Left lung (tissue), 10 donors: Measurements from ENCODE around the gene GNPDA1. TPM values are rescaled to one million over a fixed set of nuclear protein-coding genes. Genes with fewer than 3 reads are reported as not detected.

Source experiments
- ATAC-seq: fragments of 200-7000 bp; cut with Tn5 transposase; one replicate; pipeline ENCODE4 v1.9.1; 2020; ENCODE audit warnings: moderate library complexity
- DNase-seq, 4 donors: peaks; one replicate each; pipeline ENCODE4 v3.0.0-alpha.2; 2013 to 2020
- H3K27ac ChIP-seq, 2 donors: fragments of 200-600 bp; sonication (generic) in 1 of 2; one replicate each; pipeline versions ENCODE4 v1.5.0 to v1.8.0; 2020 to 2021
- H3K27me3 ChIP-seq, 2 donors: fragments of 200-600 bp; sonication (generic) in 1 of 2; one replicate each; pipeline versions ENCODE4 v1.5.0 to v1.8.0; 2020 to 2021
- H3K36me3 ChIP-seq, 2 donors: fragments of 200-600 bp; sonication (generic) in 1 of 2; one replicate each; pipeline versions ENCODE4 v1.5.0 to v1.8.0; 2020 to 2021
- H3K4me1 ChIP-seq, 2 donors: fragments of 200-600 bp; one replicate each; pipeline ENCODE4 v1.8.0; 2021
- H3K4me3 ChIP-seq, 2 donors: fragments of 200-600 bp; sonication (generic) in 1 of 2; one replicate each; pipeline versions ENCODE4 v1.5.0 to v1.8.0; 2020 to 2021; ENCODE audit warnings: mild to moderate bottlenecking in 1 of 2
- H3K9me3 ChIP-seq, 2 donors: fragments of 200-600 bp; sonication (generic) in 1 of 2; one replicate each; pipeline versions ENCODE4 v1.5.0 to v1.8.0; 2020 to 2021
- intact Hi-C, 2 donors: fragments of 100-400 bp; cut with DNase I; formaldehyde crosslinking; loops; one replicate each; pipeline versions ENCODE4 v1.11.2 to v1.14.2; 2022
- polyA plus RNA-seq, 6 donors: library from polyadenylated mRNA; unstranded; fragments of 120-200 nt; gene quantifications; one replicate each; pipeline ENCODE4 v1.2.1, GENCODE V29; 2013; ENCODE audit not compliant: insufficient read length in 6 of 6
- total RNA-seq, 2 donors: library from RNA; stranded (reverse); fragmentation: NEBNext Ultra II Directional; extraction: Animal tissue kit (Norgen Biotek cat#: 25700); gene quantifications; one replicate each; pipeline ENCODE4 v1.2.1, GENCODE V29; 2021
- TF ChIP-seq, protein P1 (sequence below), 2 donors: fragments of 200-600 bp; sonication (generic) in 1 of 2; IDR thresholded peaks; one replicate each; pipeline versions ENCODE4 v1.5.0 to v1.8.0; 2021; ENCODE audit warnings: antibody characterized with exemption in 2 of 2
- donor health status: DM: no; HTN: yes; CAD: no.
- donor health status: DM: no; HTN: no; CAD: no.

Gene GNPDA1
- total and polyA plus RNA-seq, 8 donors: 40.2 to 54.6 (median 42.9) TPM

- Histone ChIP-seq H3K36me3 (no peaks in the 10 kb centered on the region), H3K9me3 (peaks cover 0 to 7% of the 10 kb centered on the region in 2 donors), H3K27me3 (no peaks in the 10 kb centered on the region), H3K4me1 (peaks cover 15 to 49% of the 10 kb centered on the region in 2 donors), H3K4me3 (no peak overlapping the region), H3K27ac (peak overlapping the region; percentile 82 to 88)
- DNase-seq (peak in 1 of 4 donors; percentile 51), ATAC-seq (peak; percentile 56)
- TF ChIP-seq, protein P1, sequence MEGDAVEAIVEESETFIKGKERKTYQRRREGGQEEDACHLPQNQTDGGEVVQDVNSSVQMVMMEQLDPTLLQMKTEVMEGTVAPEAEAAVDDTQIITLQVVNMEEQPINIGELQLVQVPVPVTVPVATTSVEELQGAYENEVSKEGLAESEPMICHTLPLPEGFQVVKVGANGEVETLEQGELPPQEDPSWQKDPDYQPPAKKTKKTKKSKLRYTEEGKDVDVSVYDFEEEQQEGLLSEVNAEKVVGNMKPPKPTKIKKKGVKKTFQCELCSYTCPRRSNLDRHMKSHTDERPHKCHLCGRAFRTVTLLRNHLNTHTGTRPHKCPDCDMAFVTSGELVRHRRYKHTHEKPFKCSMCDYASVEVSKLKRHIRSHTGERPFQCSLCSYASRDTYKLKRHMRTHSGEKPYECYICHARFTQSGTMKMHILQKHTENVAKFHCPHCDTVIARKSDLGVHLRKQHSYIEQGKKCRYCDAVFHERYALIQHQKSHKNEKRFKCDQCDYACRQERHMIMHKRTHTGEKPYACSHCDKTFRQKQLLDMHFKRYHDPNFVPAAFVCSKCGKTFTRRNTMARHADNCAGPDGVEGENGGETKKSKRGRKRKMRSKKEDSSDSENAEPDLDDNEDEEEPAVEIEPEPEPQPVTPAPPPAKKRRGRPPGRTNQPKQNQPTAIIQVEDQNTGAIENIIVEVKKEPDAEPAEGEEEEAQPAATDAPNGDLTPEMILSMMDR (IDR thresholded peaks at IDR 0.05): no peak
- intact Hi-C loops: no loop called here
Observed at GRCh38 chr5:142015781-142016533, 3.1 kb upstream of the GNPDA1 start.

DNA sequence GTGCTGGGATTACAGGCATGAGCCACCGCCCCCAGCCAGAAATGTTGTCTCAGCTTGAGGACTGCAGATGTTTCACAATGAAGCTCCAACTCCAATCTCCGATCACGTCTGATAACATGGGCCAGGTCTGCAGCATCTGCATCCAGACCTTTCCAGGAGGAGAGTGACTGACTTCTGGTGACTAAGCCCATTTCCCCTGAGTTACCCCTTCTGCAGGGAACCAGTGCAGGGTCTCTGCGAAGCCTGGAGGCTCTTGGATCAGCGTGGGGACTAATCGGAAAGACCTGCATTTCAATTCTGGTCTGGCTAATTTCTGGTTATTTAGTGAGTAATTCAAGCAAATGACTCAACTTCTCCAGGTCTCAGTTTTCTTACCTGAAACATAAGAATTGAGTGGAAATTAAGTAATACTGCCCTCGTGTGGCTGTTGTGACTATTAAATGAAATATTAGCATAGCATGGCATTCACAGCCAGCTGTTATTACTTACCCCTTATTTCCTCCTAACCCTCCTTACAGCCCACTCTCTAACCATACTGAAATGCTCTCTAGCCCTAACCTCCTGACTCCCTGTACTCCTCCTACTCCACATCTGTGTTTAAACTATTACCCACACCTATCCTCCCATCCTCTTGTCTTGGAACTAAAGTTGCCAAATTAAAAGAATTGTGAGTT lies 2.2 kb upstream of the GNPDA1 start:
- TF ChIP-seq, protein P1 (IDR thresholded peaks at IDR 0.05): peak in 1 of 2 donors; percentile 56
- Histone ChIP-seq H3K27me3 (no peaks in the 10 kb centered on the region), H3K36me3 (no peaks in the 10 kb centered on the region), H3K9me3 (peaks cover 0 to under 1% of the 10 kb centered on the region in 2 donors), H3K4me3 (no peak overlapping the region), H3K27ac (peak overlapping the region; percentile 82 to 88), H3K4me1 (peaks cover 15 to 49% of the 10 kb centered on the region in 2 donors)
- ATAC-seq (peak; percentile 66), DNase-seq (peak in 1 of 4 donors; percentile 48)
- intact Hi-C loops: no loop called here

- ATAC-seq (peak; percentile 3), DNase-seq (peak in 2 of 4 donors; percentile 56 to 79)
- H3K9me3 ChIP-seq: no peaks in the 10 kb centered on the region
- TF ChIP-seq, protein P1 (IDR thresholded peaks at IDR 0.05): no peak
- no peaks in the 10 kb centered on the region for H3K27me3 ChIP-seq
- H3K36me3 ChIP-seq: peaks cover 0 to 4% of the 10 kb centered on the region in 2 donors
- intact Hi-C loops: no loop called here
- peak overlapping the region; percentile 87 to 88 for H3K27ac ChIP-seq
- H3K4me1 ChIP-seq: peaks cover 15 to 49% of the 10 kb centered on the region in 2 donors
- no peak overlapping the region for H3K4me3 ChIP-seq
Observed at GRCh38 chr5:142013734-142014521, 1.1 kb upstream of the GNPDA1 start.

DNA sequence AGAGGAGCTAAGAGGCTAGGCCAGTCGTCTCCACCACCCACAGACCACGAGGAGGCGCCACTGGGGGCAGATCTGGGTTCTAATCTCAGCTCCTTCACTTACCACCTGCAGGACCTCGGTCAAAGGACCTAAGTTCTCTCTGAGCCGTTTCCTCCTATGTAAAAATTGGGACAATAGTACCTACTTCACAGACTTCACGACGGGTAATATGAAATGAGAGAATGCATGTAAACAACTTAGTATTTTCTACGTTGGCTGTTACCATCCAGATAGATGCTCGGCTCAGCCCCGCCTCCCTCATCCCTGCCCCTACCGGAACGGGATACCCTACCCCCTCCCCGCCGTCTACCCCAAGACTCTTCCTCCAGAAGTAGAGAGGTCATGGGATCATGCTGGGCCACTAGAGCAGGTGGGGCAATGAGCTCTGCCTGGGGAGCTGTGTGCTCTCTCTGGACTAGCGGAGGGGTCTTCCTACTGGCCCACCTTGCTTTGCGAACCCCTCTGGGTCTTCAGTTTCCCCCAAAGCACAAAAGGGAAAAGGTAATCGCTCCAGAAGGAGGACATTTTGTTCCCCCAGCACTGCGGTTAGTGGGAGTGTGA lies 541 bp downstream of the GNPDA1 start:
- TF ChIP-seq, protein P1 (IDR thresholded peaks at IDR 0.05): peak in 1 of 2 donors; percentile 42
- DNase-seq: peak in 2 of 4 donors; percentile 59 to 84
- intact Hi-C loops: no loop called here
- H3K4me1 ChIP-seq: peaks cover 15 to 55% of the 10 kb centered on the region in 2 donors
- ATAC-seq: peak; percentile 37
- H3K27ac ChIP-seq: peak overlapping the region; percentile 80 to 87
- peak overlapping the region; percentile 61 to 76 for H3K4me3 ChIP-seq
- H3K9me3 ChIP-seq: no peaks in the 10 kb centered on the region
- no peaks in the 10 kb centered on the region for H3K27me3 ChIP-seq
- H3K36me3 ChIP-seq: peaks cover 0 to 18% of the 10 kb centered on the region in 2 donors
